HG03280 (cell line): ENCODE data around the gene IL11.
"Not testable (repeated sequence)": the region's sequence is repeated elsewhere in the genome, so short reads cannot be mapped to it uniquely, and the experiment has no call there.

Experiments used
- ATAC-seq: cut with Tn5 transposase; IDR thresholded peaks from one replicate; pipeline ENCODE4 v1.9.1; 2021; ENCODE audit warnings: mild to moderate bottlenecking, moderate library complexity; ENCODE audit not compliant: unreplicated experiment

The IL11 gene

DNA sequence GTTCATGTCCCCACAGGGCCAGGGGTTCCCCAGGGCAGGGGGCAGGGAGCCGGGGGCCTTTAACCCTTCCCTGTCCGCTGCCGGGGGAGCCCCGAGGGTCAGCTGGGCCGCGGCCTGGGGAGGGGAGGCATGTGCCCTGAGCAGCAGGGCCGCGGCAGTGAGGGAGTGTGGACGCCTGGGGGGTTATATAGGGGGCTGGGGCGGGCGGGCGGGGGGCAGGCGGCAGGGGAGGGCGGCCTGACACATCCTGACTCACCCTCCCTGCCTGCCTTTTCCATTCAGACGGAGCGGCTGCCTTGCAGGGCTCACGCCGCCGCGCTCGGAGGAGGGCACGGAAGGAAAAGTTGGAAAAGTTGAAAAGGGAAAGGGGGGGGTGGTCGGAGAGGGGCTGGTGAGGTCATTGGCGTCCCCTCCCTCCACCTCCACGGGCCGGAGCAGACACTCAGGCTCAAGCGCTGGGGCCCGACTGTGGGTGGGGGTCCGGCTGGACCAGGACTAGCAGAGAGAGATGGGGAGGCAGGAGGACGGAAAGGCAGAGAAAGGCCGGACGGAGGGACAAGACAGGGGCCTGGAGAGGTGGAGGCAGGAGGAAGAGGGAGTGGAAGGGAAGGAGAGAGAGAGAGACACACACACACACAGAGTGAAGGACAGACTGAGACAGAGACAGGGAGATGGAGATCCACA lies at the start of gene IL11:
Gene IL11 (minus strand): TSS at position 159 of the 684 bp plus-strand sequence. CDS start 153 bp downstream, at position 6.
- no peak for ATAC-seq

DNA sequence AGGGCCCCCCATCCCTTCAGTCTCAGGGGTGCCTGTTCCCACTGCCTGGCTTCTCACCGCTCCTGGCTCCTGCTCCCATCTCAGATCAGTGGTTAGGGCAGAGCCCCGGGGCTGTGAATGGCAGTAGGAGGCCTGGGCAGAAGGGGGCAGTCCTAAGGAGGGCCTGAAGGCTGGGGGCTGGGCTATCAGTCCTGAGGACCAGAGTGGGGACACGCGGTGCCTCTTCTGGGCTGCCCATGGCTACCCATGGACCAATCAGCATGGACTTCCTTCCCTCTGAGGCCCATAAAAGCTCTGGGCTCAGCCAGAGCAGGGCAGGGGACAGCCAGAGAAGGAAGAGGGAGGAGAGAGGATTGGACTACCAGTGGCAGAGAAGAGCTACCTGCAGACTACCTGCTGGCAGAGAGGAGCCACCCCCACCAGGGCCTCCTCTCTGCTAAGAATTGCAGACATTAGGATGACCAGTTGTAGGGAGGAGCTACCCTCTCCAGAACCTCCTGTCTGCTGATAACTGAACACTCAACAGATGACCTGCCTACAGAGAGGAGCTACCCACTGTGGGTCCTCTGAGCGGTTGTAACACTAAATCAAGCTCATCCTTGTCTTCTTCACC lies 49.5 kb upstream of the IL11 start:
- no peak for ATAC-seq

- ATAC-seq = no peak
These were observed 48.8 kb upstream of the IL11 start for GRCh38 chr19:55419103-55419502.

DNA sequence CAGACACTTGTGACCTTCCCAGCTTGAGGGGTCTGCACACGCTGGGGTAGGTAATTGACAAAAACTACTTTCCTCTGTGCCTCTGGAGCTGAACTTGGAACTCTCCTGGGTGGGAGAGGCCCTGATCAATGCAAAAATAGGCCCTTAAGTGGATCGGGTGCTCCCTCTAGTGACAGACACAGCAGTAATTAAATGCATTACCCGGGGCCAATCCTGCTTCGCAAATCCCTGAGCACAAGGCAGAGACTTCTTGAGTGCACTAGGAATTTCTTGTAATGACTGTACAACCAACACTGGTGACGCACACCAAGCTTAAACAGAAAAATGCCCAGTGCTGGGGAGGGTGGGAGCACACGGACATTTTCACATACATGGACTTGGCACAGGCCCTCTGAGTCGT lies 47.9 kb upstream of the IL11 start:
- no peak for ATAC-seq

- ATAC-seq = no peak
These were observed 39.9 kb upstream of the IL11 start for GRCh38 chr19:55410168-55410567.

GRCh38 chr19:55409179-55409578 lies 38.9 kb upstream of the IL11 start:
- not testable (repeated sequence) for ATAC-seq

- no peak for ATAC-seq
These were observed 38.2 kb upstream of the IL11 start for GRCh38 chr19:55408533-55408872.

GRCh38 chr19:55407800-55408532 lies 37.7 kb upstream of the IL11 start:
- ATAC-seq = peak; percentile 77

GRCh38 chr19:55407550-55407799 lies 37.2 kb upstream of the IL11 start, which contains the start of gene UBE2S:
Gene UBE2S, minus strand, starts transcription at chr19:55407788. Its CDS starts 199 bp downstream, at chr19:55407589.
- ATAC-seq = not testable (repeated sequence)

GRCh38 chr19:55406826-55407549 lies 36.7 kb upstream of the IL11 start:
- no peak for ATAC-seq

DNA sequence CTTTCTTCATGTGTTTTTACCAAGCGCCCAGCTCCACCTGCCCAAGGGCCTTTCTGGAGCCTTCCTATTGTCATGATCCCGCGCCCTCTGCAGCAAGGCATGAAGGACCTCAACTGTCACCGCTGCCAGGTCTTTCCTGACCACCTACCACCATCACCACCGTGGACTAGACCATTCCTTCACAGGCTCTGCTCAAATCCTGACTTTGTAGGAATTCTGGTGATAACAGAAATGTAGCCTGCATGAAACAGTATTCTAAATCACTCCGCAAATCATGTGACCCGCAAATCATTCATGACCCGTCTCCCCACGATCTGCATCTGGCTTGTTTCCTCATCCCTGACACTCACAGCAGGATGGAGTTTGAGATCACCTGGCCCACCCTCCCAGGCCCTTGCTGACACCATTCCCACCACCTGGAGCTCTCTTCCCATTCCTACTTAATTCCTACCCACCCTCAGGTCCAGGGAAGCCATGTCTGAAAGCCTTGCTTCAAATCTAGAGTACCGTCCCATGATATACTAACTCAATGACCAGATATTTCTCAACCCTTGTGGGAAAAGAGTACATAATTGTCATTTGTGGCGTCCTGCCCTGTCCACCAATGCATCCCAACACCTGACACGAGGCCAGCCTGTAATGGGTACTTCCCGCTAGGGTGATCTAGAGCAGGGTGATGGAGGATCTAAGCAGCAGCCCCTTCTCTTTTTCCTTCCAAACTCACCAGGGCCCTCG lies 36.0 kb upstream of the IL11 start:
- ATAC-seq = no peak

DNA sequence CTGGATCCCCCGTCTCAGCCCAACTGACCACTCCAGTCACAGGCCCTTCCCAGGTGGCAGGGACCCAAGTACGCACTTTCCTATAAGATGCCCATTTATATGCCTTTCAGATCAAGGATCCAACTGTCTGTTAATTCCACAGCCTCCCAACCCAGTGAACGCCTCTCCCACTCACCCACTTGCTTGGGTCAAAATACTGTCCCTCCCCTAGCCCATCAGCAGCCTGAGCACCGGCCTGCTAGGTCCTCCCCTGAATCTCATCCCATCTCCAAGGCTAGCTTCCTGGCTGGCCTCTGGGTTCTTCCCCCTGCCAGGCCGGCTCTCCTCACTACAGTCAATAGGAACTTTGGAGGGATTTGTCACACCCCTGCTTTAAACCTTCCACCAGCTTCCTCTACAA lies 35.4 kb upstream of the IL11 start:
- no peak for ATAC-seq

DNA sequence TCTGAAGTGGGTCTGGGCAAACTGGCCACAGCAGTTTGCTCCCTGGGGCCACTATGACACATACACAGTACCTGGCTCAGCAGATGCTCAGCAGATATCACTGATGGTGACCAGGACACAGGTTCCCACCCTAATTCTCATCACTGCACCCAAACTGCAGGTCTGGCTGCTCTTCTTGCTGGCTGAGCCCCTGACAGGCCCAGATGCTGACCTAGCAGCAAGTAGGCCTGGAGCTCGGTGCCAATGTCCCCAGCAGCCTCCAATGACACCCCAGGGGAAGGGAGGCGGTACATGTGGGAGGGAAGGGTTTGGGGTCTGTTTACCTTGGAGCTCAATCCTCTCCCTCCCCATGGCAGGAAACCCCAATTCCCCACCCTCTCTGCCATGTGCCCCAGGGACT lies 32.2 kb upstream of the IL11 start:
- no peak for ATAC-seq

DNA sequence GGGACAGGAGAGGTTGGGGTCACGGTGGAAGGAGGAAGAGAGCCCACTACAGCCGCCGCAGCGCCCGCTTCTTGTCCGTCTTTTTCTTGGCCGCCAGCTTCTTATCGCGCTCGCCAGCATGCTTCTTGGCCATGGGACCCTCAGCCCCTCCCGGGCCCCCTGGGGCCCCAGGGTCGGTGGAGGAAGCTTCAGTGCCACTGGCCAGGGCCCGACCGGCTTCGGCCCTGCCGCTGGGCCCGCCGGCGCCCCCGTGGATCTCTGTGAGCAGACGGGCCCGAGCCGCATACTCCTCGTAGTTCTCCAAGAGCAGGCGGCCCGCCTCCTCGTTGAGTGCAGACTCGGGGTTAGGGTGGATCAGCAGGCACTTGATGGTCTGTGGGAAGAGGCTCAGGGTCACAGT lies 31.1 kb upstream of the IL11 start:
- ATAC-seq = not testable (repeated sequence)

DNA sequence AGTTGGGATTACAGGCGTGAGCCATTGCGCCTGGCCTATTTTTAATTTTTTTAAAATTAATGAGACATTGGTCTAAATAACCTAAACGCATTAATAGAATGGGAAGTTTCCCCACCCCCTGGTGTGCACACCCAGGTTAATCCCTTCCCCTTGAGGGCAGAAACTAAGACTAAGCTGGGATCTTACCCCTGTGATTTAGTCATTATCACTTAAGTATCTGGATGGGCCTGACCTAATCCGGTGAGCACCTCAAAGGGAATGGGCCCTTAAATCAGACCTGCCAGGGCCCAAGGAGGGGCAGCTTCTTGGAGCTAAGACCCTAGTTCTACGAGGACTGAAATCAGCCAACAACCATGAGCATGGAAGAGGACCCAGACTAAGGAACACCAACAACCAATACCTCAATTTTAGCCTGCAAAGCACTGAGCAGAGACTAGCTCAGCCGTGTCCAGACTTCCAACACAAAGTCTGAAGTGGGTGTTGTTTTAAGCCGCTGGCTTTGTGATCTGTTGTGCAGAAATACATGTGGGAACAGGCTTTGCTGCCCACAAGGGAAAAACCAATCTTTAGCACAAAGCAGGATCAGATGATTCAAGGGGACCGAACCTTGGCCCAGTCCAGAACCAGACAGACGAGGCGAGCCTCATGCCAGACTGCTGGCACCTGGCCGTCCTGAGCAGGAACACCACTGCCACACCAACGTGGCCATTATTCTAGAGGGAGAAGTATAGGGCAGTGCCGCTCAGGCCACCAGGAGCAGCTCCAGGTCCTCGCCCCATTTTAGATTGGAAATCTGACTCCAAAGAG lies 30.2 kb upstream of the IL11 start:
- ATAC-seq = no peak

DNA sequence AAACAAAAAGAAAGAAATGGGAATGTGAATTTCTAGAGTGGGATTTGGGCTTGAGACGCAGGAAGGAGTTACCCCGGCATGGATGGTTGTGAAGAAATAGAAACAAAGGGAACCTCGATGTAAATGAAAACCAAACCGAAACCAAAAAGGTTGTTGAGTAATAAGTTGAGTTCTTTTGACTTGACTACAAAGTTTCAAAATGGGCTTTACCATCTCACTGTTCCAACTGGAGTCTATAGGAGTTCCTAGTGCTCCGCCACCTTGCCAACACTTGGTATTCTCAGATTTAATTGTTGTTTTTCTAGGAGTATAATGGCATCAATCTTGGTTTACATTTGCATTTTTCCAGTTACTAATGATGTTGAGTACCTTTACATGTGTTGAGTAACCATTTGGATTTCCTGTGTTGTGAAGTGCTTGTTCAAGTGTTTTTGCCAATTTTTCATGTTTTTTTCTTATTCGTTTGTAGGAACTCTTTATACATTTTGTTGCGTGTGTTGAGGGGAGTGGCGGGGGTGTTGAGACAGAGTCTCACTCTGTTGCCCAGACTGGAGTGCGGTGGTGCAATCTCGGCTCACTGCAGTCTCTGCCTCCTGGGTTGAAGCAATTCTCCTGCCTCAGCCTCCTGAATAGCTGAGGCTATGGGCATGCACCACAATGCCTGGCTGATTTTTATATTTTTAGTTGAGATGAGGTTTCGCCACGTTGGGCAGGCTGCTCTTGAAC lies 28.1 kb upstream of the IL11 start:
- ATAC-seq = no peak

DNA sequence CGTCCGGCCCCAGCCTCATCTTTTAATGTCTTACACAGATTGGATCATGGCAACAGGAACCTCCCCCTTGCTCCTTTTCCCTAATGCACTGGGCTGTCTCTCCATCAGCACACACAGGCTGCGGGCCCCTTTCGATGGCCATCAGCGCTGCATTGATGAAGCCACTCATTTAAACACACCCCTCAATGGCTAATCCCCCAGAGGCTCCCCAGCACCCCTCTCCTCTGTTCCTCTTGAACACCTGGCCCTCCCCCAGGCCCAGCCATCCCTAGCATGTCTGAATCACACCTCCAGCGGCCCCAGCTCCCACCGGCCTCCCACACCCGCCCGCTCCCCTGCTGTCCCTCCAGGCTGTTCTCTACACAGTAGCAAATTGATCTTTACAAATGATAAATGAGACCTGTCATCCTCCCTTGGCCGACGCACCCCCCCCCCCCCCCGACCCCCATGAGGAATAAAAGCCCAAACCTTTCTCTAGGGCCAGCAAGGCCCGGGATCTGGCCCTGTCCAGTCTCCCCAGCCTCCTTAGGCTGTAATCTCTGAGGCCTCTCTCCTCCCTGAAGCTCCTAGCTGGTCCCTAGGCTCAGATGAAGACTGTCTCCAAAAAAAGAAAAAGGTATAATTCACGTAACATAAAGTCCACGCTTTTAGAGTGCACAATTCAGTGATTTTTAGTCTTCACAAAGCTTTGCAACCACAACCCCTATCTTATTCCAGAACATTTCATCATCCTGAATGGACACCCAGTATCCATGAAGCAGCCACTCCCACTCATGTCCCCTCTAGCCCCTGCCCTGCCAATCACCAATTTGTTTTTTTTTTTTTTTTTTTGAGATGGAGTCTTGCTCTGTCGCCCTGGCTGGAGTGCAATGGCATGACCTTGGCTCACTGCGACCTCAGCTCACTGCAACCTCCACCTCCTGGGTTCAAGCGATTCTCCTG lies 22.8 kb upstream of the IL11 start:
- no peak for ATAC-seq
